Osteoblast (primary cell): Measurements from ENCODE around the gene TXNDC17. TPM values are rescaled to one million over a fixed set of nuclear protein-coding genes. Genes with fewer than 3 reads are reported as not detected.

Source experiments
- DNase-seq: peaks from one replicate; pipeline ENCODE4 v3.0.0; 2011; ENCODE audit warnings: low spot score, mixed read lengths; ENCODE audit not compliant: insufficient read length; ENCODE audit errors: missing footprints
- H2AFZ ChIP-seq: 2 replicates; pipeline ENCODE4 v1.6.0; 2011; ENCODE audit warnings: mild to moderate bottlenecking, low read length
- H3K27ac ChIP-seq: 2 replicates; pipeline ENCODE4 v1.5.1; 2011; ENCODE audit warnings: mild to moderate bottlenecking, low read depth, low read length, moderate library complexity
- H3K27me3 ChIP-seq: 2 replicates; pipeline ENCODE4 v1.6.0; 2012; ENCODE audit warnings: mild to moderate bottlenecking, control low read depth, inconsistent platforms, low read length, moderate library complexity; ENCODE audit not compliant: insufficient read depth
- H3K36me3 ChIP-seq: 2 replicates; pipeline ENCODE4 v1.5.1; 2011; ENCODE audit warnings: mild to moderate bottlenecking, low read length, control low read depth, moderate library complexity; ENCODE audit not compliant: insufficient read depth
- H3K4me1 ChIP-seq: 2 replicates; pipeline ENCODE4 v1.5.1; 2011; ENCODE audit warnings: mild to moderate bottlenecking, low read length, control low read depth, moderate library complexity; ENCODE audit not compliant: insufficient read depth
- H3K4me2 ChIP-seq: 2 replicates; pipeline ENCODE4 v1.6.0; 2011; ENCODE audit warnings: mild to moderate bottlenecking, low read length; ENCODE audit not compliant: insufficient read depth
- H3K4me3 ChIP-seq: fragments of 200-600 bp; sonication (generic); 3 replicates; pipeline ENCODE4 v1.5.1; 2012; ENCODE audit warnings: mild to moderate bottlenecking, low read length, inconsistent platforms; ENCODE audit not compliant: insufficient read depth
- H3K79me2 ChIP-seq: 2 replicates; pipeline ENCODE4 v1.6.0; 2012; ENCODE audit warnings: mild to moderate bottlenecking, low read length, control low read depth, inconsistent platforms; ENCODE audit not compliant: insufficient read depth
- H3K9me3 ChIP-seq: 2 replicates; pipeline ENCODE4 v1.5.1; 2011; ENCODE audit warnings: low read depth, low read length, control low read depth
- H4K20me1 ChIP-seq: 2 replicates; pipeline ENCODE4 v1.6.0; 2012; ENCODE audit warnings: mild to moderate bottlenecking, low read length, control low read depth; ENCODE audit not compliant: insufficient read depth
- CTCF ChIP-seq: IDR thresholded peaks from 2 replicates; pipeline ENCODE4 v1.5.1; 2011; ENCODE audit warnings: mild to moderate bottlenecking, low read depth, low read length, moderate library complexity; ENCODE audit errors: extremely low read depth
- total RNA-seq: library from RNA; depleted of rRNA; stranded (reverse); fragments of >200 nt; gene quantifications from 2 replicates; pipeline ENCODE4 v1.2.3, GENCODE V29; 2012

TXNDC17 gene
- total RNA-seq, 1 donor, result 70.6 TPM

- H3K4me3 ChIP-seq, result peak overlapping the region; percentile 84
- no peaks in the 10 kb centered on the region for H3K27me3 ChIP-seq
- H3K79me2 ChIP-seq, result peaks cover 57% of the 10 kb centered on the region
- H3K36me3 ChIP-seq, result peaks cover 23% of the 10 kb centered on the region
- peak overlapping the region; percentile 11 for H3K27ac ChIP-seq
- H3K9me3 ChIP-seq, result no peaks in the 10 kb centered on the region
- H3K4me2 ChIP-seq, result peak overlapping the region; percentile 98
- peaks cover 35% of the 10 kb centered on the region for H4K20me1 ChIP-seq
- no peak for DNase-seq
- H3K4me1 ChIP-seq, result peaks cover 32% of the 10 kb centered on the region
- TF ChIP-seq CTCF, result no peak
- no peak overlapping the region for H2AFZ ChIP-seq
These were observed 2.6 kb upstream of the TXNDC17 start for GRCh38 chr17:6638046-6638908.

- H3K27ac ChIP-seq, result peak overlapping the region; percentile 70
- TF ChIP-seq CTCF, result no peak
- peaks cover 23% of the 10 kb centered on the region for H3K36me3 ChIP-seq
- no peaks in the 10 kb centered on the region for H3K27me3 ChIP-seq
- H3K4me3 ChIP-seq, result peak overlapping the region; percentile 84
- no peaks in the 10 kb centered on the region for H3K9me3 ChIP-seq
- H3K4me1 ChIP-seq, result peaks cover 39% of the 10 kb centered on the region
- H2AFZ ChIP-seq, result peak overlapping the region; percentile 50
- DNase-seq, result no peak
- peak overlapping the region; percentile 98 for H3K4me2 ChIP-seq
- peaks cover 57% of the 10 kb centered on the region for H3K79me2 ChIP-seq
- peaks cover 41% of the 10 kb centered on the region for H4K20me1 ChIP-seq
These were observed 1.8 kb upstream of the TXNDC17 start for GRCh38 chr17:6639014-6639585.

- Histone ChIP-seq H3K4me3 (peak overlapping the region; percentile 84), H2AFZ (peak overlapping the region; percentile 98), H3K4me2 (peak overlapping the region; percentile 98), H3K9me3 (no peaks in the 10 kb centered on the region), H3K79me2 (peaks cover 62% of the 10 kb centered on the region), H3K27ac (peak overlapping the region; percentile 70), H4K20me1 (peaks cover 43% of the 10 kb centered on the region), H3K27me3 (no peaks in the 10 kb centered on the region), H3K36me3 (peaks cover 23% of the 10 kb centered on the region), H3K4me1 (peaks cover 39% of the 10 kb centered on the region)
- peak; percentile 83 for DNase-seq
- no peak for TF ChIP-seq CTCF
These were observed 999 bp upstream of the TXNDC17 start for GRCh38 chr17:6639586-6640535.
